BLaER1 (cell line): ENCODE data around the gene GPR62.

ENCODE experiments used
- H3K27ac ChIP-seq: shearing (Covaris generic); formaldehyde crosslinking; 2 replicates; pipeline ENCODE4 v1.8.1; 2022
- H3K27me3 ChIP-seq: shearing (Covaris generic); formaldehyde crosslinking; 2 replicates; pipeline ENCODE4 v1.8.1; 2022
- H3K36me3 ChIP-seq: shearing (Covaris generic); formaldehyde crosslinking; 2 replicates; pipeline ENCODE4 v1.8.1; 2022
- H3K4me1 ChIP-seq: shearing (Covaris generic); formaldehyde crosslinking; 2 replicates; pipeline ENCODE4 v1.8.1; 2022
- H3K4me2 ChIP-seq: shearing (Covaris generic); formaldehyde crosslinking; 2 replicates; pipeline ENCODE4 v1.8.1; 2022
- H3K4me3 ChIP-seq: shearing (Covaris generic); formaldehyde crosslinking; 2 replicates; pipeline ENCODE4 v1.8.1; 2022
- H3K9ac ChIP-seq: shearing (Covaris generic); formaldehyde crosslinking; 2 replicates; pipeline ENCODE4 v1.8.1; 2022
- H3K9me3 ChIP-seq: shearing (Covaris generic); formaldehyde crosslinking; 2 replicates; pipeline ENCODE4 v1.8.1; 2022
- H4K20me1 ChIP-seq: shearing (Covaris generic); formaldehyde crosslinking; 2 replicates; pipeline ENCODE4 v1.8.1; 2022
- Cebpa-rat ChIP-seq: shearing (Covaris generic); IDR thresholded peaks from 2 replicates; pipeline ENCODE4 v1.8.1; 2022

The GPR62 gene

GRCh38 chr3:51962854-51963530, 7.8 kb downstream of the GPR62 start:
- Histone ChIP-seq H3K27me3 (no peaks in the 10 kb centered on the region), H3K27ac (no peak overlapping the region), H4K20me1 (peaks cover 48% of the 10 kb centered on the region), H3K4me3 (no peak overlapping the region), H3K36me3 (peaks cover 43% of the 10 kb centered on the region), H3K4me2 (no peak overlapping the region), H3K9me3 (no peaks in the 10 kb centered on the region), H3K4me1 (peaks cover 50% of the 10 kb centered on the region), H3K9ac (no peak overlapping the region)
- TF ChIP-seq Cebpa-rat, result no peak

- Histone ChIP-seq H3K27ac (no peak overlapping the region), H3K27me3 (no peaks in the 10 kb centered on the region), H3K36me3 (peaks cover 33% of the 10 kb centered on the region), H3K9ac (no peak overlapping the region), H3K4me1 (peaks cover 59% of the 10 kb centered on the region), H3K4me3 (no peak overlapping the region), H3K4me2 (peak overlapping the region; percentile 17; the same call in 1 of the 2 replicates), H4K20me1 (peaks cover 51% of the 10 kb centered on the region), H3K9me3 (no peaks in the 10 kb centered on the region)
- no peak for TF ChIP-seq Cebpa-rat
Observed at GRCh38 chr3:51963951-51964451, 8.8 kb downstream of the GPR62 start.

GRCh38 chr3:51964521-51964920, 9.3 kb downstream of the GPR62 start:
- no peaks in the 10 kb centered on the region for H3K9me3 ChIP-seq
- no peak overlapping the region for H3K4me3 ChIP-seq
- H3K36me3 ChIP-seq, result peaks cover 32% of the 10 kb centered on the region
- H3K4me2 ChIP-seq, result 0 out of 2 replicates have a peak overlapping the region, but pooled peaks have one; percentile 97
- peaks cover 56% of the 10 kb centered on the region for H4K20me1 ChIP-seq
- H3K27ac ChIP-seq, result no peak overlapping the region
- no peak overlapping the region; the same call in 1 of the 2 replicates for H3K9ac ChIP-seq
- peaks cover 64% of the 10 kb centered on the region for H3K4me1 ChIP-seq
- no peaks in the 10 kb centered on the region for H3K27me3 ChIP-seq
- no peak for TF ChIP-seq Cebpa-rat

- peaks cover 21% of the 10 kb centered on the region; the same call in 1 of the 2 replicates for H3K36me3 ChIP-seq
- peak overlapping the region; percentile 90; the same call in 1 of the 2 replicates for H3K27ac ChIP-seq
- TF ChIP-seq Cebpa-rat, result no peak
- peaks cover 61% of the 10 kb centered on the region for H4K20me1 ChIP-seq
- H3K27me3 ChIP-seq, result no peaks in the 10 kb centered on the region
- peak overlapping the region; percentile 93 for H3K9ac ChIP-seq
- H3K9me3 ChIP-seq, result no peaks in the 10 kb centered on the region
- peak overlapping the region; percentile 97 for H3K4me2 ChIP-seq
- peaks cover 79% of the 10 kb centered on the region for H3K4me1 ChIP-seq
- peak overlapping the region; percentile 82 for H3K4me3 ChIP-seq
Observed at GRCh38 chr3:51966016-51966415, 10.8 kb downstream of the GPR62 start.

- H3K9ac ChIP-seq, result peak overlapping the region; percentile 93
Observed at GRCh38 chr3:51966486-51966885, 11.3 kb downstream of the GPR62 start.

GRCh38 chr3:51966922-51967383, 11.8 kb downstream of the GPR62 start:
- H3K9ac ChIP-seq, result peak overlapping the region; percentile 93
- H3K9me3 ChIP-seq, result no peaks in the 10 kb centered on the region
- peaks cover 84% of the 10 kb centered on the region for H3K4me1 ChIP-seq
- peak overlapping the region; percentile 97 for H3K4me2 ChIP-seq
- H3K4me3 ChIP-seq, result peak overlapping the region; percentile 82
- H3K36me3 ChIP-seq, result peaks cover 16% of the 10 kb centered on the region; the same call in 1 of the 2 replicates
- no peaks in the 10 kb centered on the region for H3K27me3 ChIP-seq
- peak overlapping the region; percentile 90 for H3K27ac ChIP-seq
- TF ChIP-seq Cebpa-rat, result no peak
- peaks cover 57% of the 10 kb centered on the region for H4K20me1 ChIP-seq

More at GRCh38 chr3:51966486-51966885, 11.3 kb downstream of the GPR62 start:
- TF ChIP-seq Cebpa-rat, result no peak
- H3K36me3 ChIP-seq, result peaks cover 17% of the 10 kb centered on the region; the same call in 1 of the 2 replicates
- H3K9me3 ChIP-seq, result no peaks in the 10 kb centered on the region
- H3K27ac ChIP-seq, result peak overlapping the region; percentile 90
- peak overlapping the region; percentile 97 for H3K4me2 ChIP-seq
- peaks cover 61% of the 10 kb centered on the region for H4K20me1 ChIP-seq
- H3K4me1 ChIP-seq, result peaks cover 84% of the 10 kb centered on the region
- H3K27me3 ChIP-seq, result no peaks in the 10 kb centered on the region
- peak overlapping the region; percentile 82 for H3K4me3 ChIP-seq

GRCh38 chr3:51967384-51968169, 12.4 kb downstream of the GPR62 start, which contains the start of gene PCBP4:
TSS of gene PCBP4 (minus strand) at chr3:51967454. CDS start at chr3:51961240, 6,214 bp downstream.
- peak within 1 kb of the TSS; percentile 97 for H3K4me2 ChIP-seq
- H3K4me1 ChIP-seq, result peaks cover 89% of the 10 kb centered on the region
- H4K20me1 ChIP-seq, result peaks cover 50% of the 10 kb centered on the region
- H3K9me3 ChIP-seq, result no peaks in the 10 kb centered on the region
- H3K27me3 ChIP-seq, result no peaks in the 10 kb centered on the region
- peak within 1 kb of the TSS; percentile 95 for H3K27ac ChIP-seq
- H3K4me3 ChIP-seq, result peak within 1 kb of the TSS; percentile 82
- H3K9ac ChIP-seq, result peak within 1 kb of the TSS; percentile 93
- no peak for TF ChIP-seq Cebpa-rat
- peaks cover 13% of the 10 kb centered on the region; the same call in 1 of the 2 replicates for H3K36me3 ChIP-seq

- peak overlapping the region; percentile 93 for H3K9ac ChIP-seq
- no peaks in the 10 kb centered on the region for H3K9me3 ChIP-seq
- peak overlapping the region; percentile 94 for H3K4me2 ChIP-seq
- peak overlapping the region; percentile 82 for H3K4me3 ChIP-seq
- peak overlapping the region; percentile 95 for H3K27ac ChIP-seq
- peak; percentile 58; the same call in 1 of the 2 replicates for TF ChIP-seq Cebpa-rat
- peaks cover 91% of the 10 kb centered on the region for H3K4me1 ChIP-seq
- peaks cover 43% of the 10 kb centered on the region; the same call in 1 of the 2 replicates for H4K20me1 ChIP-seq
- no peaks in the 10 kb centered on the region for H3K27me3 ChIP-seq
- H3K36me3 ChIP-seq, result peaks cover 9% of the 10 kb centered on the region; the same call in 1 of the 2 replicates
Observed at GRCh38 chr3:51968170-51968775, 13.1 kb downstream of the GPR62 start.
